Mammary epithelial cell (primary cell): Measurements from ENCODE around the gene IQCF6.

ENCODE experiments used
- EZH2 ChIP-seq: IDR thresholded peaks from 2 replicates; pipeline ENCODE4 v1.6.1; 2012; ENCODE audit warnings: low read length, inconsistent platforms, borderline replicate concordance
- TF ChIP-seq, protein P1 (sequence below), 2 donors: IDR thresholded peaks in 1 of 2; conservative IDR thresholded peaks in 1 of 2; 2 replicates each; pipeline ENCODE4 v1.5.1; 2011 to 2012; ENCODE audit warnings: inconsistent platforms in 2 of 2, low read length in 2 of 2, mild to moderate bottlenecking in 2 of 2, control low read depth in 1 of 2, low read depth in 1 of 2; ENCODE audit not compliant: insufficient read depth in 1 of 2; ENCODE audit errors: extremely low read depth in 1 of 2

GRCh38 chr3:51773529-51774056, 5.4 kb downstream of the IQCF6 start:
- TF ChIP-seq, protein P1, sequence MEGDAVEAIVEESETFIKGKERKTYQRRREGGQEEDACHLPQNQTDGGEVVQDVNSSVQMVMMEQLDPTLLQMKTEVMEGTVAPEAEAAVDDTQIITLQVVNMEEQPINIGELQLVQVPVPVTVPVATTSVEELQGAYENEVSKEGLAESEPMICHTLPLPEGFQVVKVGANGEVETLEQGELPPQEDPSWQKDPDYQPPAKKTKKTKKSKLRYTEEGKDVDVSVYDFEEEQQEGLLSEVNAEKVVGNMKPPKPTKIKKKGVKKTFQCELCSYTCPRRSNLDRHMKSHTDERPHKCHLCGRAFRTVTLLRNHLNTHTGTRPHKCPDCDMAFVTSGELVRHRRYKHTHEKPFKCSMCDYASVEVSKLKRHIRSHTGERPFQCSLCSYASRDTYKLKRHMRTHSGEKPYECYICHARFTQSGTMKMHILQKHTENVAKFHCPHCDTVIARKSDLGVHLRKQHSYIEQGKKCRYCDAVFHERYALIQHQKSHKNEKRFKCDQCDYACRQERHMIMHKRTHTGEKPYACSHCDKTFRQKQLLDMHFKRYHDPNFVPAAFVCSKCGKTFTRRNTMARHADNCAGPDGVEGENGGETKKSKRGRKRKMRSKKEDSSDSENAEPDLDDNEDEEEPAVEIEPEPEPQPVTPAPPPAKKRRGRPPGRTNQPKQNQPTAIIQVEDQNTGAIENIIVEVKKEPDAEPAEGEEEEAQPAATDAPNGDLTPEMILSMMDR (conservative IDR thresholded peaks at IDR 0.05 in 1 of 2, IDR thresholded peaks at IDR 0.05 in 1 of 2; ENCODE audit: extremely low read depth in 1 of 2, insufficient read depth in 1 of 2, low read depth in 1 of 2, low read length in 2 of 2): no peak
- no peak for TF ChIP-seq EZH2
